HG03139 (cell line): ENCODE data around the gene PRPS2.
A peak's percentile ranks its signal among the peaks of the same experiment; 100 is the strongest.

Experiments
- ATAC-seq: cut with Tn5 transposase; IDR thresholded peaks from one replicate; pipeline ENCODE4 v1.9.1; 2021; ENCODE audit not compliant: unreplicated experiment

PRPS2 gene

DNA sequence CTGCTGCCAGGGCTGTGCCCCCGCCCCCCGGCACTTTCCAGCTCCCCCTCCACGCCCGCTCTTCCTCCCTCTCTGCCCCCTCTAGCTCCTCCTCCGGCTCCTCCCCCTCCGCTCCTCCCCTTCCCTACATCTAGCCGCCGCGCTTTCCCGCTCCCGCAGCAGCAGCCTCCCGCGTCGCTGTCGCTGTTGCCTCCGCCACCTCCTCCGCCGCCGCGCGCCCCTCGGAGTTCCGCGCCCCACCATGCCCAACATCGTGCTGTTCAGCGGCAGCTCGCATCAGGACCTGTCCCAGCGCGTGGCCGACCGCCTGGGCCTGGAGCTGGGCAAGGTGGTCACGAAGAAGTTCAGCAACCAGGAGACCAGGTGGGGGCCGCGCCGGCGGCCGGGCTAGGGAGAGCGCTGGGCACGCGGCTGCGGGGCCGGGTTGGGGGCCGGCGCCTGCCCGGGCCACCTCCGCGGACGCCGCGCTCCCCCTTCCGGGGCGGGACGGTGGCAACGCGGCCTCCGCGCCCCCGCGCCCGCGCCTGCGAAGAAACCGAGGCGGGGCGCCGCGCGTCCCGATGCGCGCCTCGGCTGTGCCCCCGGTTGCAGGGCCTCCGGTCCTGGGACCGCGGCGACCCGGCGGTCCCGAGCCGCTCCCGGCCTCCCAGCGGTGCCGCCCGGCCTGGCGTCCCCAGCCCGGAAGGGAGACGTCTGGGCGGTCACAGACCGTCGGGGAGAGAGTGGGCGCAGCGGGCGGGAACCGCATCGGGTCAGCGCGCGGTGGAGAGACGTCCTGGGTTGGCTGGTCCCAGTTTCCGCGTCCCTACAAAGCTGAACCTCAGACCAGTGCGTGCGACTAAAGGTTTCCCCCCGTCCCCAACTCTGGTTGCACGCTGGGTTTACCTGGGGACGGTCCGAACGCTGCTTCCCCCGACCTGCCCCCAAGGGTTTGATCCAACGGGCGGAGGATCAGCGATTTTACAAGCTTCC, at the start of gene PRPS2:
TSS of gene PRPS2 (plus strand) at position 156 of the 972 bp plus-strand sequence. CDS start at position 242, 86 bp downstream.
- peak; percentile 87 for ATAC-seq

- no peak for ATAC-seq
Measured at GRCh38 chrX:12741416-12741815, 49.8 kb upstream of the PRPS2 start.

DNA sequence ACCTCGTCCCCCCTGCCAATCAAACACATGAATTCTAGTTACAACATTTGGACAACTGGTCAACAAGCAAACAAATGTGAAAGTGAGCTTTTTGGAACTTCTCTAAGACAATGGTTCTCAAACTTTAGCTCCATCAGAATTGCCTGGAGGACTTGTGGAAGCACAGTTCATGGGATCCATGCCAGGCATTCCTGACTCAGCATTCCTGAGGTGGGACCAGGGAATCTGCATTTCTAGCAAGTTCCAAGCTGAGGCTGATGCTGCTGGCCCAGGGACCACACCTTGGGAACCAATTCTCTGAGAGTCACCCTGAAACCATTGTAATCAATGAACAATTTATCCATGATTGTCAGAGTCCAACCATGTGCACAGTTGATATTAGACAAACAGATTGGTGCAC, 43.8 kb upstream of the PRPS2 start:
- ATAC-seq = no peak

DNA sequence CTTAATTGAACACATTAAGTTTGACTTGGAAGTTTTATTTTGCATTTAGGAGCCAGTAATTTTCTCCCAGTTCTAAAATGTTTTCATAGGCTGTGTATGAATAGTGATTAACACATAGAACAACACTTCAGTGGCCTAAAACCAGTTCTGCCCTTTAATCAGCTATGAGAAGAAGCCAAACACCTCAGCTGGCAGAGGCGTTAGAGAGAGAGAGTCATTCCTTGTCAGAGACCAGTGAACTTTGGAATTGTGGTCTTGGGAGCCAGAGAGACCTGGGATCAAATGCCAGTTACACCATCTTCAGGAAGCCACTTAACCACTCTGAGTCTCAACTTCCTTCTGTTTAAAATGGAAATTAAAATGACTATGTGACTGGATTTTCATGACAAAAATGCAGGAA, 39.3 kb upstream of the PRPS2 start:
- ATAC-seq = no peak

- ATAC-seq = no peak
Measured at GRCh38 chrX:12753366-12753765, 37.8 kb upstream of the PRPS2 start.

GRCh38 chrX:12758291-12758690, 32.9 kb upstream of the PRPS2 start:
- no peak for ATAC-seq

GRCh38 chrX:12767856-12768255, 23.4 kb upstream of the PRPS2 start:
- no peak for ATAC-seq

DNA sequence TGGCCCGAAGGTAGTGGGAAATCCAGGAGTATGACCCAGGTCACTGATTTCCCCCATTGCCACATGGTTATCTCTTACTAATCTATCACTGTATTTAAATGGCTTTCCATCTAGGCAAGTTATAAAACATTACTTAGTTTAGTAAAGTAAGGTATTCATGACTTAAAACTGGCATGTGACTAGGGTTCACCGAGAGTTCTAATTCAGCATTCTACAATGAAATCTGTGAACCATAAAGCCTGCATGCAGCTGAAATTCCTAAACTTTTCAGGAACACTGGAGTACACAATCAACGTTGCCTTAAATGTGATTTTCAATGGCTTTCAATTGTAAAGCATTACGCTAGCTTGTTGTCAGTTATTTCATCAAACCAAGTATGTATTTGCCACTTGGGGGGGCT, 22.7 kb upstream of the PRPS2 start:
- ATAC-seq = no peak

- ATAC-seq = no peak
Measured at GRCh38 chrX:12770440-12770839, 20.8 kb upstream of the PRPS2 start.

DNA sequence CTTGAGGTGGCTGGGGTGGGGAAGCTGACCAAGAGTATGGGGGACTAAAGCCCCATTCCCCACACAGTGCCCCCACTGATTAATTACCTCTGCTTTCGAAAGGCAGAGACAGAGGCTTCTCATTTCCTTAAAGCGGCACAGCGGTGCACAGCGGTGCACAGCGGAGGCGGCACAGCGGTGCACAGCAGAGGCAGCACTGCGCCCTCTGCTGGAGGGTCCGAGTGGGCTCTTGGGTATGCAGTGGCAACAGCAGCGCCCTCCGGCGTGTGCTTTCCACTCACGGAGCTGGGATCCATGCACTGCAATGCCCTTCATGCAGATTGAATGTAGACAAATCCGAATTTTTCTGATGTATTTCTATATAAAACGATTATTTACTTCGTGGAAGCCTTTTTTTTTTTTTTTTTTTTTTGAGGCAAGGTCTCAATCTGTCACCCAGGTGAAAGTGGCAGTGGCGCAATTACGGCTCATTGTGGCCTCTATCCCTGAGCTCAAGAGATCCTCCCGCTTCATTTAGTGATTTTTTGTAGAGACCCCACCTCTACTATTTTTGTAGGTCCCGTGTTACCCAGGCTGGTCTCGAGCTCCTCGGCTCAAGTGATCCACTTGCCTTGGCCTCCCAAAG, 19.7 kb upstream of the PRPS2 start:
- peak; percentile 99 for ATAC-seq

DNA sequence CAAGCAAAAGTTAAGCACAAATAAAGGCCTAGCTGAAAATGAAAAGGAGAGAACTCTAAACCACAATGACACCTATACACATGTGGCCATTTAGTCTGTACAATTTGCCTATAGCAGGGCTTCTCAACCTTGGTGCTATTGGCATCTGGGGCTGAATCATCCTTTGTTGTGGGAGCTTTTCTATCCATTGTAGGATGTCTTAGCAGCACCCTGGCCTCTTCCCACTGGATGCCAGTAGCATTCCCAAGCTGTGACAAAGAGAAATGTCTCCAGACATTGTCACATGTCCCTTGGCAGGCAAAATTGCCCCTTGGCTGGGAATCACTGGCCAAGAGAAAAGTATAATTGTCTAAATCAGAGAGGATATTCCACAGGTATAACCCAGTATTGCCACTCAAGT, 13.5 kb upstream of the PRPS2 start:
- ATAC-seq = no peak

DNA sequence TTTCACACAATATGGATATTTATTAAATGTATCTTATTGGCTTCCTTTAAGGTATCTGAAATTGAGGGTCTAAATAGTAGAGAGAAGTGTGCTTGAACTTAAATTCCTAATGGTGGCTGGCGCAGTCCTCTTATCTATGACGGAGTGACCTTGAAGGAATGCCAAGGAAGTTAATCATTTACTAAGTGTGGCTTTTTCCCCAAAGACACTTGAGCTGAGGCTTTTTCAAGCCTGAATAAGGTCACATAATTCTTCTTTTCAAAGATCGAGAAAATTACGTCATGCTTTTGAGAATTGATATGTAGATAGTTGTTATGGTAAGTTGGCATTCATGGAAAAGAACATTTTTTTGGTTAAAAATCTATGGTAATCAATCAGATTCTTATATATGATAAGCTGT, 11.7 kb upstream of the PRPS2 start:
- no peak for ATAC-seq

DNA sequence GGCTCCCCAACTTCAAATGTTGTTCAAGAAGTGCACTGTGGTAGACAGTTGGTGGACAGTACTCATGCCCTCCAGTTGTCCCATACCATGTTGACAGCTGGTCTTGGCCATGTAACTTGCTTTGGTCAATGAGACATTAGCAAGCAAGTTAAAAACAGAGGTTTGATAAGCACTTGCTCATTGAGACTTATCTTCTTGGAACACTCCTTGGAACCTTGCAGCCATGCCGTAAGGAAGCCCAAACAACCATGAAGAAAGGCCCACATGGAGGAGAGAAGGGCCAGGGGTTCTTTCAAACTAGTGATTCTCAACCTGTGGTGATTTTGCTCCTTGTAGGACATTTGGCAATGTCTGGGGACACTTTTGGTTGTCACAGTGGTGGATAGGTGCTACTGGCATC, 2.6 kb upstream of the PRPS2 start:
- no peak for ATAC-seq

DNA sequence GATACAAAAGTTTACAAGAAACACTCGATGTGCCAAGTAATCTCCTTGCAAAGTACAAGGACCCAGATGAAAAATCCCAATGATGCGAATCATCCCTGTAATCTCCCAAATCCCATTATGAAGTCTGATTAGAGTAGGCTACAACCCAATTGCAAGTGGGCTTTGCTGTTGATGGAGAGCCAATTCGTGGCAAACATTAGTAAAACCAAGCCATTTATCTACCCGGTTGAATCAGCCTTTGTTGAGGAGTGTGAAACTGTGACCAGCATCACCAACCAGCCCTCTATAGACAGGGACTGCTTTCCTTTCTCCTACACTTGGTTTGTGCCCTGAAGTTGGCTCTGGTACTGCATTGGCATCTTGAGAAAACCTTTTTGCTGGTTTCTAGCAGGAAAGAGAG, 1.2 kb upstream of the PRPS2 start:
- no peak for ATAC-seq

- ATAC-seq = peak; percentile 13
Measured at GRCh38 chrX:12790885-12791256, 341 bp upstream of the PRPS2 start.

DNA sequence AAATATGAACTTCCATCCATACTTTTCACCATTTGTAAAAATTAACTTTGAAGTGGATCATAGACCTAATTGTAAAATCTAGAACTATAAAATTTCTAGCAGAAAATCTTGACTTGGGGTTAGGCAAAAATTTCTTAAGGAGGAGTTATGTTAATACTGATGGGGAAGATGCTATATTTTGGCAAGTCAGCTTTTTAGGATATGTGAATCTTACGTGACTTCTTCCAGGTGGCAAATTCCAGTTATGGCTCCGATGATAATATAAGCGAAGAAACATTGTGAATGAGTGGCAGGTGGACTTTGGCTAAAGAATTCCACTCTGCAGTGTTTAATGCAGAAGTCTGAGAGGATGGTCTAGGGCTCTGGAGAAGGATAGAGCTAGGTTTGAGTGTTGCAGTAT, 1.5 kb downstream of the PRPS2 start:
- no peak for ATAC-seq

- no peak for ATAC-seq
Measured at GRCh38 chrX:12794654-12795053, 3.4 kb downstream of the PRPS2 start.

DNA sequence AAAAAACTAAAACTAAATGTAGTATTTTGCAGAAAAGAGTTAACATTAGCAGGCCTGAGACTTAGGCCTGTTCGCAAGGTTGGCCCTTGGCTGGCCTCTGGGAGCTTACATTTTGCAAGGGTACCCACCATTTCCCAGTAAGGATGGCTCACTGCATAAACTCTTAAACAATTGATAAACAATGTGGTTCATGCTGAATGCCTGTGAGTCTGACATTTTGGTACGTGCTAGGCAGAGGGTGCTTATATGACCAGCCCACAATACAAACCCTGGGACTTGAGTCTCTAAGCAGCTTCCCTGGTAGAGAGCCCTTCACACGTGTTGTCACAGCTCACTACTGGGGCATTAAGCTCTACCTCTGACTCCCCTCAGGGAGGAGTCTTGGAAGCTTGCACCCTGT, 7.4 kb downstream of the PRPS2 start:
- no peak for ATAC-seq

- no peak for ATAC-seq
Measured at GRCh38 chrX:12799118-12799517, 7.9 kb downstream of the PRPS2 start.

DNA sequence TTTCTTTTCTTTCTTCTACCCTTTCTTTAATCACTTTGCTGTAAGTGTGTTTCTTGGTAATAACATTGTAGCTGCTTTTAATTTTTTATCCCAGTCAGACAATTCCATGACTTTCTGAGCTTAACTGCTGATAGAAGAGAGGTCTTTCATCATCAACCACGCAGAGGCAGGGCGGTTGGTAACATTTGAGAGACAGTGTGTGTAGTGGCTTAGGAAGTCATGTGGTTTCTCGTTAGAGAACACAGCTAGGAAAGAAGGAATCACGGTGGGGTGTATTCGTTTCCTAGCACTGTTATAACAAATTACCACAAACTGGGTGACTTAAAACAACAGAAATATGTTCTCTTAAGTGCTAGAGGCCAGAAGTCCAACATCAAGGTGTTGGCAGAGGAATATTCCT, 11.5 kb downstream of the PRPS2 start:
- no peak for ATAC-seq

GRCh38 chrX:12804655-12805054, 13.4 kb downstream of the PRPS2 start:
- no peak for ATAC-seq

GRCh38 chrX:12805333-12805732, 14.1 kb downstream of the PRPS2 start:
- ATAC-seq = no peak
